Lung (tissue), 12 donors: ENCODE measurements around the gene HDLBP. TPM values are rescaled to one million over a fixed set of nuclear protein-coding genes. Genes with fewer than 3 reads are reported as not detected.

Source experiments
- ATAC-seq: fragments of 200-7000 bp; cut with Tn5 transposase; one replicate; pipeline ENCODE4 v1.9.1; 2020; ENCODE audit warnings: moderate number of reproducible peaks; ENCODE audit not compliant: insufficient read depth, low FRiP score
- DNase-seq, 3 donors: peaks; one replicate each; pipeline ENCODE4 v3.0.0-alpha.2; 2013 to 2017
- H3K27ac ChIP-seq, 2 donors: one replicate each; pipeline ENCODE4 v1.5.1; 2013; ENCODE audit warnings: mild to moderate bottlenecking in 2 of 2, moderate library complexity in 2 of 2, control low read depth in 1 of 2, inconsistent platforms in 1 of 2, low read depth in 1 of 2, low read length in 1 of 2
- H3K27me3 ChIP-seq, 3 donors: one replicate each; pipeline ENCODE4 v1.5.1; 2013; ENCODE audit warnings: low read length in 2 of 3; ENCODE audit not compliant: control insufficient read depth in 3 of 3, insufficient read depth in 3 of 3
- H3K36me3 ChIP-seq, 4 donors: one replicate each; pipeline ENCODE4 v1.5.1; 2013; ENCODE audit warnings: low read length in 4 of 4, mild to moderate bottlenecking in 1 of 4, moderate library complexity in 1 of 4; ENCODE audit not compliant: control insufficient read depth in 4 of 4, insufficient read depth in 4 of 4
- H3K4me1 ChIP-seq, 5 donors: one replicate each; pipeline ENCODE4 v1.5.1; 2013; ENCODE audit warnings: low read length in 5 of 5, mild to moderate bottlenecking in 2 of 5, moderate library complexity in 1 of 5; ENCODE audit not compliant: control insufficient read depth in 5 of 5, insufficient read depth in 5 of 5
- H3K4me3 ChIP-seq: one replicate; pipeline ENCODE4 v1.5.1; 2013; ENCODE audit warnings: mild to moderate bottlenecking, control low read depth, moderate library complexity
- H3K9ac ChIP-seq, 2 donors: one replicate each; pipeline ENCODE4 v1.5.1; 2013; ENCODE audit warnings: low read length in 2 of 2, control low read depth in 1 of 2; ENCODE audit not compliant: insufficient read depth in 1 of 2
- H3K9me3 ChIP-seq, 4 donors: one replicate each; pipeline ENCODE4 v1.5.1; 2013; ENCODE audit warnings: low read length in 3 of 4, mild to moderate bottlenecking in 1 of 4, moderate library complexity in 1 of 4; ENCODE audit not compliant: control insufficient read depth in 4 of 4, insufficient read depth in 3 of 4
- WGBS, 2 donors: extraction: QIAGEN DNeasy Blood & Tissue Kit; methylation state at CpG; one replicate each; pipeline ENCODE4 v1.1.7; 2013; 5-methylcytosine and 5-hydroxymethylcytosine counted together
- polyA plus RNA-seq, 2 donors: library from polyadenylated mRNA; stranded (reverse); fragments of 200-250 nt; gene quantifications; one replicate each; pipeline ENCODE4 v1.2.1, GENCODE V29; 2013
- total RNA-seq, 2 donors: library from RNA; depleted of rRNA in 1 of 2; stranded (reverse); fragments of >200 nt in 1 of 2; gene quantifications; one replicate each; pipeline ENCODE4 v1.2.1, GENCODE V29; 2014 to 2021
- TF ChIP-seq, protein P1 (sequence below): IDR thresholded peaks from 2 replicates; pipeline ENCODE4 v1.5.1; 2012; ENCODE audit warnings: mild to moderate bottlenecking; ENCODE audit errors: control extremely low read depth, extremely low read depth
- donor health status: control.
- donor health status: control.
- donor health status: Bipolar disorder and iron deficiency.
- donor health status: healthy.
- donor health status: DM: yes; HTN: yes; CAD: no.

The HDLBP gene
- total and polyA plus RNA-seq, 4 donors = 165 to 595 (median 316) TPM

DNA sequence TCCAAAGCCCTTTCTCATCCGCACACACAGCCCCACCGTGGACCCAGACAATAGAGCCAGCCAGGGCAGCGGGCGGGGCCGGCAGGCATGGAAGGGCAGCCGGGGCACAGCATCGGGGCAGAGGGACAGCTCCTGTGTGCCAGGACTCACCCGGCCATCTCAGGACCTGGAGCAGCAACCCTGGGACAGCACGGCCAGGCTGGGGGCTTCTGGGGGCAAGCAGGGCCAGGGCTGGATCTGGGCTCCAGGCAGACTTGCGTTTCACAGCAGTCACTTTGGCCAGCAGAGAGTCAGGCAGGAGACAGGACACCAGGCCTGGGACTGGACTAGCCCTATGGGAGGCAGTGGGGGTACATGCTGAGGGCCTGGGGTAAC is 111.5 kb downstream of the HDLBP start:
- no peaks in the 10 kb centered on the region for H3K27me3 ChIP-seq
- TF ChIP-seq, protein P1, sequence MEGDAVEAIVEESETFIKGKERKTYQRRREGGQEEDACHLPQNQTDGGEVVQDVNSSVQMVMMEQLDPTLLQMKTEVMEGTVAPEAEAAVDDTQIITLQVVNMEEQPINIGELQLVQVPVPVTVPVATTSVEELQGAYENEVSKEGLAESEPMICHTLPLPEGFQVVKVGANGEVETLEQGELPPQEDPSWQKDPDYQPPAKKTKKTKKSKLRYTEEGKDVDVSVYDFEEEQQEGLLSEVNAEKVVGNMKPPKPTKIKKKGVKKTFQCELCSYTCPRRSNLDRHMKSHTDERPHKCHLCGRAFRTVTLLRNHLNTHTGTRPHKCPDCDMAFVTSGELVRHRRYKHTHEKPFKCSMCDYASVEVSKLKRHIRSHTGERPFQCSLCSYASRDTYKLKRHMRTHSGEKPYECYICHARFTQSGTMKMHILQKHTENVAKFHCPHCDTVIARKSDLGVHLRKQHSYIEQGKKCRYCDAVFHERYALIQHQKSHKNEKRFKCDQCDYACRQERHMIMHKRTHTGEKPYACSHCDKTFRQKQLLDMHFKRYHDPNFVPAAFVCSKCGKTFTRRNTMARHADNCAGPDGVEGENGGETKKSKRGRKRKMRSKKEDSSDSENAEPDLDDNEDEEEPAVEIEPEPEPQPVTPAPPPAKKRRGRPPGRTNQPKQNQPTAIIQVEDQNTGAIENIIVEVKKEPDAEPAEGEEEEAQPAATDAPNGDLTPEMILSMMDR = no peak
- WGBS, 2 donors = 88 to 93% methylated on average over 10 of the region's 10 CpGs
- no peaks in the 10 kb centered on the region for H3K9me3 ChIP-seq
- H3K36me3 ChIP-seq = no peaks in the 10 kb centered on the region
- DNase-seq (no peak), ATAC-seq (no peak)
- H3K27ac ChIP-seq = no peak overlapping the region
- no peak overlapping the region for H3K9ac ChIP-seq
- H3K4me1 ChIP-seq = no peaks in the 10 kb centered on the region
- no peak overlapping the region for H3K4me3 ChIP-seq

DNA sequence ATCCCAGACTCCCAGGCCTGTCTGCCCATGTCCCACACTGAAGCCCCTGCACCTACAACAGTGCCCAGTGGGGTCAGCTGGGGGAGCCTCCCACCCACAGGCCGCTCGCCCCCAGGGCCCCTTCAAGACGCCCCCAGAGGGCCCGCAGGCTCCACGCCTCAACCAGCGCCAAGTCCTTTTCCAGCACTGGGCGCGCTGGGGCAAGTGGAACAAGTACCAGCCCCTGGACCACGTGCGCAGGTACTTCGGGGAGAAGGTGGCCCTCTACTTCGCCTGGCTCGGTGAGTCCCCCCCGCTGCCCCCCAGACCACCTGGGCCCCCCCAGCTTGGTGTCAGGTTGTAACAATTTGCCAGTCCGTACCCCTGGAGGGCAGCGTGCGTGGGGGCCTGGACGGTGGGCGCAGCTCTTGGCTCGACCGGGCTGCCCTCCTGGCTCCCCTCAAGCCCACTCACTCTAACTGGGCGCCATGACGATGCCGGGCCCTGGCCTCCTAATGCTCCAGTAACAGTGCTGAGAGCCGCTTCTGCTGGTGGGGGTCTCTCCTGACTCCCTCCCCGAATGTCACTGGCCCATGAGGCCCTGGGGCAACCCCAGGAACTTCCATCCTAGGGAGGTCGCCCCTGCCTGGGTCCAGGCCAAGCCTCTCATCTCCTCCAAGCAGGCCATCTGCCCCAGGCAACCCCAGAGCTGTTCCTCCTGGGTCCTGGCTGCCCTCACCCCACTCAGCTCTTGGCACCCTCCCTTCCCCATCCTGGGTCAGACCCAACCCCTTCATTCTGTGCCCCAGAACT is 112.1 kb downstream of the HDLBP start:
- Histone ChIP-seq H3K9me3 (no peaks in the 10 kb centered on the region), H3K4me1 (no peaks in the 10 kb centered on the region), H3K36me3 (no peaks in the 10 kb centered on the region), H3K4me3 (no peak overlapping the region), H3K27me3 (no peaks in the 10 kb centered on the region), H3K27ac (no peak overlapping the region), H3K9ac (no peak overlapping the region)
- TF ChIP-seq, protein P1 = no peak
- WGBS, 2 donors = 93 to 96% methylated on average over 27 of the region's 27 CpGs
- DNase-seq (no peak), ATAC-seq (no peak)

DNA sequence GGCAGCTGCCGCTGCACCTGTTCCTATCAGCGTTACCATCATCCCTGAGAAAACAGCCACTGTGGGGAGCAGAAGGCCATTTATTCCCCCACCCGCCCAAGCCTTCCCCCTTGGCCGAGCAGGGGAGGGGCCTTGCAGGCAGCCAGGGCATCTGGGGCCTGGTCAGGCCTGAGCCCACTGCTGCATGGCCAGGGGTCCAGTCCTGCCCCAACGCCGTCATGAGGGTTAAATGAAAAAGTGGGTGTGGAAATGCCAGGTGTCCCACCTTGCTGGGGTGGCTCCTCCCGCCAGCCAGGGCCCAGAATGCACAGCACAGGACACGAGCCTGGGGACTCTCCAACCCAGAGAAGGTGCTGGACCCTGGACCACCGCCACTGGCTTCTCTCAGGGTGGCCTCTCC is 112.8 kb downstream of the HDLBP start:
- DNase-seq = no peak
- H3K9me3 ChIP-seq = no peaks in the 10 kb centered on the region
- H3K4me1 ChIP-seq = no peaks in the 10 kb centered on the region
- H3K36me3 ChIP-seq = no peaks in the 10 kb centered on the region
- no peaks in the 10 kb centered on the region for H3K27me3 ChIP-seq
- WGBS, 2 donors = 93 to 97% methylated on average over 9 of the region's 9 CpGs
- TF ChIP-seq, protein P1 = no peak
- no peak overlapping the region for H3K27ac ChIP-seq
- no peak overlapping the region for H3K9ac ChIP-seq
- ATAC-seq = no peak
- no peak overlapping the region for H3K4me3 ChIP-seq

DNA sequence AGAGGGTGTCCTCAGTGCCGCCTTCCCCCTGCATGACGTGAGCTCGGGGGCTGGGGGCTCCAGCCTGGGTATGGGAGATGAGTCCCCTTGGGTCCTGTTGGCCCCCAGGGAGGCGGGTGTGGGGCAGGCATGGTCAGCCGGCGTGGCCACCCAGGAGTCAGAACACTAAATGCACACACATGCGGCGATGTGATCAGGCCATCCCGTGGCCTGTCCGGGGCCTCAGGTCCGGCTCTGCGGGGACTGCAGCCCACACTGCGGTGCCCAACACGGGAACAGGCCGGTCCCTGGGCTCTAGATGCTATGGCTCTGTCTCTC is 113.2 kb downstream of the HDLBP start:
- TF ChIP-seq, protein P1 = no peak
- no peak for ATAC-seq
- no peaks in the 10 kb centered on the region for H3K4me1 ChIP-seq
- H3K36me3 ChIP-seq = no peaks in the 10 kb centered on the region
- no peaks in the 10 kb centered on the region for H3K27me3 ChIP-seq
- 90 to 91% methylated on average over 15 of the region's 15 CpGs for WGBS, 2 donors
- no peak overlapping the region for H3K4me3 ChIP-seq
- H3K9ac ChIP-seq = no peak overlapping the region
- H3K27ac ChIP-seq = no peak overlapping the region
- no peak for DNase-seq
- H3K9me3 ChIP-seq = no peaks in the 10 kb centered on the region
